ENCODE data around the gene CHSY1.

The CHSY1 gene

GRCh38 chr15:101266787-101267186, 14.9 kb upstream of the CHSY1 start:
- no peak for DNase-seq (ENCODE audit: low read depth)
- no peak for TF ChIP-seq CTCF (IDR thresholded peaks at IDR 0.05; ENCODE audit: control insufficient read depth, extremely low read depth, insufficient read depth)

GRCh38 chr15:101266034-101266433, 14.2 kb upstream of the CHSY1 start:
- no peak for TF ChIP-seq CTCF (IDR thresholded peaks at IDR 0.05; ENCODE audit: control insufficient read depth, extremely low read depth, insufficient read depth)
- DNase-seq (ENCODE audit: low read depth), result no peak
- H3K4me3 ChIP-seq (ENCODE audit: low read depth, low read length), result no peak overlapping the region

More at GRCh38 chr15:101266787-101267186, 14.9 kb upstream of the CHSY1 start:
- H3K4me3 ChIP-seq (ENCODE audit: low read depth, low read length), result no peak overlapping the region

GRCh38 chr15:101264911-101265641, 13.2 kb upstream of the CHSY1 start:
- no peak overlapping the region for H3K4me3 ChIP-seq (ENCODE audit: low read depth, low read length)
- no peak for DNase-seq (ENCODE audit: low read depth)
- no peak for TF ChIP-seq CTCF (IDR thresholded peaks at IDR 0.05; ENCODE audit: control insufficient read depth, extremely low read depth, insufficient read depth)

- TF ChIP-seq CTCF (IDR thresholded peaks at IDR 0.05; ENCODE audit: control insufficient read depth, extremely low read depth, insufficient read depth), result no peak
- no peak for DNase-seq (ENCODE audit: low read depth)
- H3K4me3 ChIP-seq (ENCODE audit: low read depth, low read length), result no peak overlapping the region
Observed at GRCh38 chr15:101264011-101264410, 12.2 kb upstream of the CHSY1 start.

GRCh38 chr15:101262551-101262950, 10.7 kb upstream of the CHSY1 start:
- H3K4me3 ChIP-seq (ENCODE audit: low read depth, low read length), result no peak overlapping the region
- TF ChIP-seq CTCF (IDR thresholded peaks at IDR 0.05; ENCODE audit: control insufficient read depth, extremely low read depth, insufficient read depth), result no peak
- DNase-seq (ENCODE audit: low read depth), result no peak

GRCh38 chr15:101258238-101259144, 6.6 kb upstream of the CHSY1 start:
- H3K4me3 ChIP-seq (ENCODE audit: low read depth, low read length), result no peak overlapping the region
- DNase-seq (ENCODE audit: low read depth), result peak; percentile 46
- peak; percentile 83 for TF ChIP-seq CTCF (IDR thresholded peaks at IDR 0.05; ENCODE audit: control insufficient read depth, extremely low read depth, insufficient read depth)
